ENCODE results near the gene FARS2. TPM values are rescaled to one million over a fixed set of nuclear protein-coding genes. Genes with fewer than 3 reads are reported as not detected.

Gene FARS2
- total RNA-seq, 6 donors from 2014 or later = 16.4 to 34.6 (median 19.9) TPM

GRCh38 chr6:5334341-5334740, 73.0 kb downstream of the FARS2 start:
- no peaks in the 10 kb centered on the region for H3K27me3 ChIP-seq
- no peak overlapping the region for H3K27ac ChIP-seq
- no peaks in the 10 kb centered on the region for H3K9me3 ChIP-seq
- DNase-seq (no peak), ATAC-seq (ENCODE audit: low FRiP score in 2 of 2) (peak in 1 of 2 donors; percentile 76)
- H3K36me3 ChIP-seq = no peaks in the 10 kb centered on the region
- H3K4me3 ChIP-seq = no peak overlapping the region
- peaks cover 0 to 9% (median 0%) of the 10 kb centered on the region in 4 donors for H3K4me1 ChIP-seq
- WGBS, 2 donors = 64 to 71% methylated on average over 1 of the region's 1 CpG
- TF ChIP-seq EP300 (IDR thresholded peaks at IDR 0.05) (no peak), POLR2AphosphoS5 (IDR thresholded peaks at IDR 0.05) (no peak), POLR2A (IDR thresholded peaks at IDR 0.05) (no peak), CTCF (IDR thresholded peaks at IDR 0.05) (no peak)

- H3K27ac ChIP-seq = no peak overlapping the region
- TF ChIP-seq POLR2AphosphoS5 (IDR thresholded peaks at IDR 0.05) (no peak), POLR2A (IDR thresholded peaks at IDR 0.05) (no peak), EP300 (IDR thresholded peaks at IDR 0.05) (no peak), CTCF (IDR thresholded peaks at IDR 0.05) (no peak)
- DNase-seq (no peak), ATAC-seq (ENCODE audit: low FRiP score in 2 of 2) (no peak)
- no peaks in the 10 kb centered on the region for H3K36me3 ChIP-seq
- no peaks in the 10 kb centered on the region for H3K9me3 ChIP-seq
- no peak overlapping the region for H3K4me3 ChIP-seq
- H3K4me1 ChIP-seq = peaks cover 0 to 9% (median 0%) of the 10 kb centered on the region in 4 donors
- H3K27me3 ChIP-seq = no peaks in the 10 kb centered on the region
- 53 to 55% methylated on average over 3 of the region's 3 CpGs for WGBS, 2 donors
Observed at GRCh38 chr6:5335020-5335419, 73.7 kb downstream of the FARS2 start.

GRCh38 chr6:5337573-5337972, 76.3 kb downstream of the FARS2 start:
- Histone ChIP-seq H3K36me3 (no peaks in the 10 kb centered on the region), H3K27me3 (no peaks in the 10 kb centered on the region), H3K27ac (no peak overlapping the region), H3K4me3 (no peak overlapping the region), H3K9me3 (no peaks in the 10 kb centered on the region), H3K4me1 (peaks cover 0 to 9% (median 0%) of the 10 kb centered on the region in 4 donors)
- TF ChIP-seq POLR2A (IDR thresholded peaks at IDR 0.05) (no peak), EP300 (IDR thresholded peaks at IDR 0.05) (no peak), CTCF (IDR thresholded peaks at IDR 0.05) (no peak), POLR2AphosphoS5 (IDR thresholded peaks at IDR 0.05) (no peak)
- 86 to 89% methylated on average over 2 of the region's 2 CpGs for WGBS, 2 donors
- ATAC-seq (ENCODE audit: low FRiP score in 2 of 2) = no peak
- no peak for DNase-seq

GRCh38 chr6:5338177-5338960, 77.1 kb downstream of the FARS2 start:
- ATAC-seq (ENCODE audit: low FRiP score in 2 of 2) = no peak
- no peaks in the 10 kb centered on the region for H3K36me3 ChIP-seq

More at GRCh38 chr6:5338177-5338960, 77.1 kb downstream of the FARS2 start:
- H3K4me1 ChIP-seq = peaks cover 0 to 9% (median 0%) of the 10 kb centered on the region in 4 donors
- H3K27ac ChIP-seq = no peak overlapping the region
- no peak overlapping the region for H3K4me3 ChIP-seq
- TF ChIP-seq EP300 (IDR thresholded peaks at IDR 0.05) (no peak), POLR2A (IDR thresholded peaks at IDR 0.05) (no peak), POLR2AphosphoS5 (IDR thresholded peaks at IDR 0.05) (no peak), CTCF (IDR thresholded peaks at IDR 0.05) (no peak)
- no peaks in the 10 kb centered on the region for H3K9me3 ChIP-seq
- H3K27me3 ChIP-seq = no peaks in the 10 kb centered on the region
- no peak for DNase-seq
- 76 to 78% methylated on average over 10 of the region's 10 CpGs for WGBS, 2 donors
